GM19467 (cell line): Measurements from ENCODE around the gene TMPRSS12.
A peak's percentile ranks its signal among the peaks of the same experiment; 100 is the strongest.
"Not testable (repeated sequence)": the region's sequence is repeated elsewhere in the genome, so short reads cannot be mapped to it uniquely, and the experiment has no call there.

Source experiments
- ATAC-seq: cut with Tn5 transposase; IDR thresholded peaks from one replicate; pipeline ENCODE4 v1.9.1; 2021; ENCODE audit warnings: mild to moderate bottlenecking, moderate library complexity; ENCODE audit not compliant: unreplicated experiment

TMPRSS12 gene

DNA sequence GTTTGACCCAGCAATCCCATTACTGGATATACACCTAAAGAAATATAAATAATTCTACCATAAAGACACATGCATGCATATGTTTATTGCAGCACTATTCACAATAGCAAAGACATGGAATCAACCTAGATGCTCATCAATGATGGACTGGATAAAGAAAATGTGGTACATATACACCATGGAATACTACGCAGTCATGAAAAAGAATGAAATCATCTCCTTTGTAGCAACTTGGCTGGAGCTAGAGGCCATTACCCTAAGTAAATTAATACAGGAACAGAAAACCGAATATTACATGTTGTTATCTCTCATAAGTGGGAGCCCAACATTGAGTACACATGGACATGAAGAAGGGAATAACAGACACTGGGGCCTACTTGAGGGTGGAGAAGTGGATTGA, 13.0 kb downstream of the TMPRSS12 start:
- not testable (repeated sequence) for ATAC-seq

DNA sequence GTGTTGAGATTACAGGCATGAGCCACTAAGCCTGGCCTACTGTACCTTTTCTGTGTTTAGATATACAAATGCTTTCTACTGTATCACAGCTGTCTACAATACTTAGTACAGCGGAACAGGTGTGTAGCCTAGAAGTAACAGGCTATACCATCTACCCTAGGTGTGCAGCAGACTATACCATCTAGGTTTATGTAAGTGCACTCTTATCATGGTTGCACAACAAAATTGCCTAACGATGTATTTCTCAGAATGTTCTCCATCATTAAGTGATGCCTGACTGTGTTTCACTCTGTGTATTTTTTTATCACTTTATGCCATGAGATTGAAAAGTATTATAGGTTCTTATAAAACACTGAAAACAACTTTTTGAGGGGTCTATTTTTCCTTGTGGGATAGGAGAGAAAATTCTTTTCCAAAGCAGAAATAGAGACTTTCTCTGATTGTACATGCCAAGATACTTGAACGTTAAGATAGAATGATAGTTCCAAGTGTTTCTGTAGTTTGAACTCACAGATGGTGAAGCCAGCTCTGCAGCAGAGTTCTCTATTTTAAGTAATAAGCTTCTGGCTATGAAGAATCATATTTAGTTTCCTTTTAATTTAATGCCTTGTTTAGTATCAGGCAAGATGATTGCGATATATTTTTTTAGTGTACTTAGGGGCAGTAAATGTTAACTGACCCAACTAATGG, 17.0 kb downstream of the TMPRSS12 start:
- no peak for ATAC-seq

- ATAC-seq, result no peak
Measured at GRCh38 chr12:50862316-50862715, 19.6 kb downstream of the TMPRSS12 start.

- no peak for ATAC-seq
Measured at GRCh38 chr12:50865266-50865665, 22.5 kb downstream of the TMPRSS12 start.

DNA sequence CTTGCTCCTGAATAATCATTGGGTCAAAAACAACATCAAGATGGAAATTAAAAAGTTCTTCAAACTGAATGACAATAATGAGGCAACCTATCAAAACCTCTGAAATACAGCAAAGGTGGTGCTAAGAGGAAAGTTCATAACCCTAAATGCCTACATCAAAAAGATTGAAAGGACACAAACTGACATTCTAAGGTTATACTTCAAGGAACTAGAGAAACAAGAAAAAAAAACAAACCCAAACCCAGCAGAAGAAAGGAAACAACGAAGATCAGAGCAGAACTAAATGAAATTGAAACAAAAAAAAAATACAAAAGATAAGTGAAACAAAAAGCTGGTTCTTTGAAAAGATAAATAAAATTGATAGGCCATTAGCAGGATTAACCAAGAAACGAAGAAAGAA, 26.2 kb downstream of the TMPRSS12 start:
- ATAC-seq, result not testable (repeated sequence)

DNA sequence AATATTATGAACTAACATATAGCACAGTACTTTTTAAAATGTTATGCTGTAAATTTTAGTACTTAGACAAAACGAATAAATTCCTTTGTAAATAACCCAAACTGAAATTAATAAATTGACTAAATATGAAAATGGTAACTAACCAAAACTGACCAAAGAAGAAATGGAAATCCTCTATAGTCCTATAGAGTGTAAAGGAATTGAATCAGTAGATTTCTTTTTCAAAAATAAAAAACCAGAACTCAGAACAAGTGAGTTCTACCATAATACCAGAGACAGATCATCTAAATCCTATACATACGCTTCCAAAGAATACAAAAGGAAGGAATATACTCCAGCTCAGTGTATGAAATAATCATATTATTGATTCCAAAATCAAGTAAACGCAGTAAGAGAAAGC, 39.8 kb downstream of the TMPRSS12 start:
- ATAC-seq, result no peak

- no peak for ATAC-seq
Measured at GRCh38 chr12:50887191-50887590, 44.5 kb downstream of the TMPRSS12 start.

DNA sequence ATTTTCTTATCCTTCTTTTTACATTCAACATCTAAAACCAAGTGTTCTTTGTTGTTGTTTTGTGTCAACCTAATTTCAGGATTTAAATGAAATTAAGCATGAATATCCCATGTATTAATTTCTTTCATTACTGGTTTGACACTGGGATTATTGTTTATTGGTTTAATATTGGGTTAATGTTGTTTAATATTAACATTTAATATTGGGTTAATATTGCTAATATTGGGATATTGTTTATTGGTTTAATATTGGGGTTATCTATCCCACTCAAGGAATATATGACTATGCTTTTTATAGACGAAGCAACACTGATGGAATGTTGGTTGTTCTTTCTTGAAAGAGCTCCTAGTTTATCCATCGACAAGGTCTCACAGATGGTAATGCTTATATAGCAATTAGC, 45.9 kb downstream of the TMPRSS12 start:
- no peak for ATAC-seq

- no peak for ATAC-seq
Measured at GRCh38 chr12:50894241-50894640, 51.5 kb downstream of the TMPRSS12 start.

DNA sequence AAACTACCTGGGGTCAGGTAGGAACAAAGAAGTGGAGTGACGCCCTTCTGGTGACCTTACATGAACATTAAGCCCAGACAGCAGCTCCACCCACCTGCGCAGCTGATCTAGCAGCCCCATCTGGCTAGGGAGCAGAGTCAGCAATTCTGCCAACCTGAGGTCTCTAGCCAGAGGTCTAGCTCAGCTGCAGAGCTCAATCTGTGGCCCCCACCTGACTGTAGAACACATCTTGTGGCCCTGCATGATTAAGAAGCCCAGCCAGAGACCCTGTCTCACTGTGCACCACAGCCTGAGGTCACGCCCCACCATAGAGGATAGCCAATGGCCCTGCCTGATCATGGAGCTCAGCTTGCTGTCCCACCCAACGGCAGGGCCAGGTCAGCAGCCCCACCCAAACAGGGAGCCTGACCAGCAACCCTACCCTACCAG, 59.0 kb downstream of the TMPRSS12 start:
- ATAC-seq, result no peak

GRCh38 chr12:50908479-50908878, 65.8 kb downstream of the TMPRSS12 start:
- not testable (repeated sequence) for ATAC-seq

- not testable (repeated sequence) for ATAC-seq
Measured at GRCh38 chr12:50912361-50912760, 69.6 kb downstream of the TMPRSS12 start.

DNA sequence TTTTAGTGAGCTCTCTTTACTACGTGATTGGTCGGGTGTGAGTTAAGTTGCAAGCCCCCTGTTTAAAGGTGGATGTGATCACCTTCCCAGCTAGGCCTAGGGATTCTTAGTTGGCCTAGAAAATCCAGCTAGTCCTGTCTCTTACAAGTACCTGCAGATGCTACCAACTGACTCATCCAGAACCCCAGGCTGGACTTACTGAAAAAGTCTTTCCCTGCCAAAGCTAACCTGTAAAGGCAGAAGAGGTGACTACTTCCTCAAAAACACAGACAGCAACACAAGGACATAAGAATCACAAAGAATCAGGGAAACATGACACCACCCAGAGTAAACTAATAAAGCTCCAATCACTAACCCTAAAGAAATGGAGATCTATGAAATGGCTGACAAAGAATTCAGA, 70.5 kb downstream of the TMPRSS12 start:
- no peak for ATAC-seq

DNA sequence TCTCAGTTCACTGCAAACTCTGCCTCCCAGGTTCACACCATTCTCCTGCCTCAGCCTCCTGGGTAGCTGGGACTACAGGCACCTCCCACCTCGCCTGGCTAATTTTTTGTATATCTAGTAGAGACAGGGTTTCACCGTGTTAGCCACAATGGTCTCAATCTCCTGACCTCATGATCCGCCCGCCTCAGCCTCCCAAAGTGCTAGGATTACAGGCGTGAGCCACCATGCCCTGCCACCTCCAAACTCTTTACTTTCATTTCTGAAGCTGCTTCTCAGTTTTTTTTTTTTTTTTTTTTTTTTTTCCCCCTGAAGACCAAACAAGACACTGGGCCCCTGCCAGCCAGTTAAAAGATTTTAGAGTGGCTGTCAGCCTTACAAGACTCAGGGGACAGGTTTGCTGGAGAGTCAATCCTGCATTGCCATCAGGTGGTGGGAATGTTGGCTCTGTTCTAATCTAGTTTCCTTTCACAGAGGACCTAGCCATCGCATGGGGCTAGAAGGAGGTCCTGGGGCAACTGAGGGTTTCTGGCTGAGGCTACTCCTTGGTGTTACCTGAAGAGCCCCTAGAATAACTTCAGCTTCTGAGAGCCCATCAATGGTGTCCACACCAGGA, 72.3 kb downstream of the TMPRSS12 start:
- no peak for ATAC-seq

- no peak for ATAC-seq
Measured at GRCh38 chr12:50916292-50916691, 73.6 kb downstream of the TMPRSS12 start.

- no peak for ATAC-seq
Measured at GRCh38 chr12:50918584-50919316, 76.0 kb downstream of the TMPRSS12 start.

GRCh38 chr12:50922820-50923219, 80.1 kb downstream of the TMPRSS12 start:
- no peak for ATAC-seq

DNA sequence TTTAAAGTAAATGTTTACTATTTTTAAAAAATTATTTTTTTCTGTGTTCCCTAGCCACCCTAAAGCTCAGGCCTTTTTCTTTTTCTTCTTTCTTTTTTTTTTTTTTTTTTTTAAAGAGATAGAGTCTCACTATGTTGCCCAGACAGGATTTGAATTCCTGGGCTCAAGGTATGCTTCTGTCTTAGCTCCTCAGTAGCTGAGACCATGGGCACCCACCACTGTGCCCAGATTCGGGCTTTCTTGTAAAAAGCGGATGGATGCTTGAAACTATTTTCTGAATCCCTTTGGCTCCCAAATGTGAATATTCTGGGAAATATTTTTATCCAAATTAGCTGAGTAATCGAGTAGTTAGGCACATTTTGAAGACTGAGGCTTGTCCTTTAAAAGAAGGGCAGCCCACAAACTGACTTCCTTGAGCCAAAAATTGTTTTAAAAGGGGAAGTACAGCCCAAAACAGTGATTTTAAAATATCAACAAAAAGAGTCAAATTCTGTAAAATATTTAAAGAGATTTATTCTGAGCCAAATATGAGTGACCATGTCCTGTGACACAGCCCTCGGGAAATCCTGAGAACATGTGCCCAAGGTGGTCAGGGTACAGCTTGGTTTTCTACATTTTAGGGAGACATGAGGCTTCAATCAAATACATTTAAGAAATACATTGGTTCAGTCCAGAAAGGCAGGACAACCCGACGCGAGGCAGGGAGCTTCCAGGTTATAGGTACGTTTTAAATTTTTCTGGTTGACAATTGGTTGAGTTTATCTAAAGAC, 80.8 kb downstream of the TMPRSS12 start:
- no peak for ATAC-seq

DNA sequence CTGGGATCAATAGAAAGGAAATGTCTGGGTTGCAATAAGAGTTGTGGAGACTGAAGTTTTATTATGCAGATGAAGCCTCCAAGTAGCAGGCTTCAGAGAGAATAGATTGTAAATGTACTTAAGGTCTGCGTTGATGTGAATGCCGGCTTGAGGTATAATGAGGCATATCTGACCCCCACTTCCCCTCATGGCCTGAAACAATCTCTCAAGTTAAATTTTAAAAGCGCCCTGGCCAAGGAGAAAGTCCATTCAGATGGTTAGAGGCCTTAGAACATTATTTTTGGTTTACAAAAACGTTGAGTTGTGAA, 81.4 kb downstream of the TMPRSS12 start:
- no peak for ATAC-seq

- ATAC-seq, result peak; percentile 82
Measured at GRCh38 chr12:50924439-50925341, 82.0 kb downstream of the TMPRSS12 start.

DNA sequence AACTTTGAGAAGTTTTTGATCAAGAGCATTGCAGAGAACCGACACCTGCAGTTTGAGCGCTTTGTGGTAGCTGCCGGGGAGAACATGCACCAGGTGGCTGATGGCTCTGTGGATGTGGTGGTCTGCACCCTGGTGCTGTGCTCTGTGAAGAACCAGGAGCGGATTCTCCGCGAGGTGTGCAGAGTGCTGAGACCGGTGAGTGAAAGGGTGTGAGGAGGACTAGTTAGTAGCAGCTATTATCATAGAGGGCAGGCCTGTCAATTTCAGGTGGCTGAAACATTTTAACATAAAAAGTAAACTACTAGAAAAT, 82.6 kb downstream of the TMPRSS12 start:
- ATAC-seq, result no peak
